ENCODE results near the gene TBC1D14. TPM values are rescaled to one million over a fixed set of nuclear protein-coding genes. Genes with fewer than 3 reads are reported as not detected.

TBC1D14 gene
- total and polyA plus RNA-seq, 2 of the 4 experiments (the other 2 are of a cell fraction), result 31.7 to 40.7 TPM

DNA sequence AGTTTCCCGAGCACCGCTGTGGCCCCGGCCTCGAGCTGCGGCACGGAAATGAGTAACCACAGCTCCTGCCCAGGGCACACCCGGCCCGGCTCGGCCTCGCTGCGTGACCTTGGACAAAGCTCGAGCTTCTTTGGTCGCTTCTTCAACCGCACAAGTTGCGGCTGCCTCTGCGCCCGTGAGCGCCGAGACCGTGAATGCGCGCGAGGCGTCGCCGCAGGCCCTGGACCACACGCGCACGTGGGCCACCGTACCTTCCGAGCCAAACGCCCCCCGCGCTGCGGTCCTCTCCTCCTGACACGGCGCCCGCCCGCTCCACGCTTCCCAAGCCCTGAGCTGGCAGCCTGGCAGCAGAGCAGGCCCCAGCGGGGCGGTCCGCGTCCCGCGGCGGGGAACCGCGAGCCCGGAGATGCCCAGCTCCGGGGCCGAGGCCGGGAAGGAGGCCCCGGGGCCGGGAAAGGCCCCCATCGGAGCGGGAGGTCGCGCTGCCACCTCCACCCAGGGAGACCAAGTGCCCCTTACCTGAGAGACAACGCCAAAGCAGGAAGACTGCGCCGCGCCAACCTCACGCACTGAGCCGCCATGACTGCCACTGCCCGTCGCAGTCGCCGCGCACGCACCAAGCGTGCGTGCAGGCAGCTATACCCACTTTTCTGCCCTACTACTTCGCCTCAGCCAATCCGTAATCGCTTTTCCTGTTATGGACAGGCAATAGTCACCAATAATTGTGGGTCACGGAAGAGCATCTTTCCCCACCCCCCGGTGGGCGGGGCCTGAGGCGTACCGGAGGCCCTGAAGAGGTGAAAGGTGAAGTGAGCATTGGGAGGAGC is 158.0 kb downstream of the TBC1D14 start, which contains the start of gene GRPEL1 (continued):
- TF ChIP-seq RCOR1 (IDR thresholded peaks at IDR 0.05; ENCODE audit: insufficient replicate concordance, low read length) (no peak), MXI1 (IDR thresholded peaks at IDR 0.05; ENCODE audit: borderline replicate concordance, low read depth, low read length) (peak; percentile 86), POLR2A (IDR thresholded peaks at IDR 0.05; ENCODE audit: low read depth, low read length) (peak; percentile 95)

- peak overlapping the region; percentile 85 for H3K27ac ChIP-seq (ENCODE audit: insufficient read depth, low read length)
- no peaks in the 10 kb centered on the region for H3K9me3 ChIP-seq (ENCODE audit: control insufficient read depth, insufficient read depth, low read length)
- ChIA-PET CTCF (interaction anchor here (0.6 to 1.5 kb wide), 4 partner anchors 25 to 159 kb away, joined by 3 to 4 read pairs (median 3); partner anchors contain the start of genes TADA2B and TBC1D14), POLR2A (ENCODE audit: unreplicated experiment) (interaction anchor here (0.6 to 1.0 kb wide), 4 partner anchors 28 to 1293 kb away, joined by 3 to 4 read pairs (median 4); no protein-coding TSS in a partner anchor)
- H3K18ac ChIP-seq (ENCODE audit: low read depth, low read length), result no peak overlapping the region
- DNase-seq (no peak), ATAC-seq (ENCODE audit: low read depth) (peak; percentile 22)
- peak overlapping the region; percentile 63; the same call in 1 of the 2 replicates for H3K23ac ChIP-seq (ENCODE audit: low read depth, low read length)
- peak overlapping the region; percentile 56 to 80; a peak in 2 of 4 replicates for H4K8ac ChIP-seq (ENCODE audit: low read depth in 2 of 2, low read length in 2 of 2)
- peaks cover 2% of the 10 kb centered on the region; the same call in 1 of the 2 replicates for H3K27me3 ChIP-seq (ENCODE audit: control insufficient read depth, insufficient read depth, low read length)
- H2AK5ac ChIP-seq (ENCODE audit: low read depth, low read length), result no peak overlapping the region
- peaks cover 7% of the 10 kb centered on the region; the same call in 1 of the 2 replicates for H3K4me1 ChIP-seq (ENCODE audit: control insufficient read depth, insufficient read depth, low read length)
- peaks cover 3% of the 10 kb centered on the region; the same call in 1 of the 2 replicates for H3K9me1 ChIP-seq (ENCODE audit: insufficient read depth, low read length)
- H3K79me1 ChIP-seq (ENCODE audit: low read depth in 1 of 2, low read length in 2 of 2), result peaks cover 17 to 39% of the 10 kb centered on the region in 2 experiments
- peak overlapping the region; percentile 73 for H3K4me2 ChIP-seq (ENCODE audit: low read depth, low read length)
- no peak overlapping the region for H2BK15ac ChIP-seq (ENCODE audit: low read depth, low read length)
- peak overlapping the region; percentile 79 for H3K9ac ChIP-seq (ENCODE audit: low read depth, low read length)
- peak overlapping the region; percentile 42 for H3K4ac ChIP-seq (ENCODE audit: low read depth, low read length)
- H3K14ac ChIP-seq (replicated peaks; ENCODE audit: low read depth, low read length), result peak overlapping the region; percentile 33
- BruUV-seq (replicated peaks), result no TSS peak
- H3K4me3 ChIP-seq (ENCODE audit: insufficient read depth, low read depth, low read length), result peak overlapping the region; percentile 74
- TF ChIP-seq, protein P1, sequence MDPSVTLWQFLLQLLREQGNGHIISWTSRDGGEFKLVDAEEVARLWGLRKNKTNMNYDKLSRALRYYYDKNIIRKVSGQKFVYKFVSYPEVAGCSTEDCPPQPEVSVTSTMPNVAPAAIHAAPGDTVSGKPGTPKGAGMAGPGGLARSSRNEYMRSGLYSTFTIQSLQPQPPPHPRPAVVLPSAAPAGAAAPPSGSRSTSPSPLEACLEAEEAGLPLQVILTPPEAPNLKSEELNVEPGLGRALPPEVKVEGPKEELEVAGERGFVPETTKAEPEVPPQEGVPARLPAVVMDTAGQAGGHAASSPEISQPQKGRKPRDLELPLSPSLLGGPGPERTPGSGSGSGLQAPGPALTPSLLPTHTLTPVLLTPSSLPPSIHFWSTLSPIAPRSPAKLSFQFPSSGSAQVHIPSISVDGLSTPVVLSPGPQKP (IDR thresholded peaks at IDR 0.05; ENCODE audit: borderline replicate concordance, low read depth, low read length), result no peak
- TF ChIP-seq POLR2A (IDR thresholded peaks at IDR 0.05; ENCODE audit: low read depth, low read length) (no peak; the same call in 1 of the 2 replicates), FOS (IDR thresholded peaks at IDR 0.05; ENCODE audit: low read depth, low read length) (no peak), USF2 (IDR thresholded peaks at IDR 0.05; ENCODE audit: low read depth, low read length) (no peak), MXI1 (IDR thresholded peaks at IDR 0.05; ENCODE audit: borderline replicate concordance, low read depth, low read length) (no peak), BHLHE40 (IDR thresholded peaks at IDR 0.05; ENCODE audit: low read depth, low read length) (no peak), CEBPB (IDR thresholded peaks at IDR 0.05; ENCODE audit: low read depth, low read length) (no peak)
- dilution Hi-C loops (cut with HindIII; ENCODE audit: low sequenced_read_pairs, unreplicated experiment) (no loop called here), intact Hi-C loops (cut with micrococcal nuclease) (loop anchor here (2.0 kb wide), 1 partner anchor 56 kb away; no protein-coding TSS in a partner anchor), in situ Hi-C loops (cut with MboI; ENCODE audit: low sequenced_read_pairs) (no loop called here)
- peaks cover 19% of the 10 kb centered on the region for H4K20me1 ChIP-seq (ENCODE audit: insufficient read depth, low read length)
- no peak overlapping the region for H4K91ac ChIP-seq (ENCODE audit: insufficient read depth, low read depth, low read length)
- peak overlapping the region; percentile 70; the same call in 1 of the 2 replicates for H3K56ac ChIP-seq (ENCODE audit: extremely low read depth, insufficient read depth, low read length)
- 0% methylated on average over 32 of the region's 50 CpGs; no CpG with 5 or more reads in 1 of the 2 experiments for WGBS, 2 experiments (ENCODE audit: extremely low coverage in 2 of 2, insufficient read length in 1 of 2)
- peaks cover 9% of the 10 kb centered on the region for H3K36me3 ChIP-seq (ENCODE audit: control insufficient read depth, insufficient read depth, low read length)
- no peak overlapping the region for H2BK5ac ChIP-seq (ENCODE audit: low read depth, low read length, poor library complexity, severe bottlenecking)
- peak overlapping the region; percentile 97 for H2AFZ ChIP-seq (replicated peaks; ENCODE audit: low read length, poor library complexity)
- H2BK20ac ChIP-seq (ENCODE audit: low read depth, low read length), result no peak overlapping the region
- H2AK9ac ChIP-seq (replicated peaks; ENCODE audit: low read depth, low read length, poor library complexity), result peak overlapping the region; percentile 99
- no peak overlapping the region for H2BK120ac ChIP-seq (ENCODE audit: low read depth, low read length)
- peak overlapping the region; percentile 33; the same call in 1 of the 2 replicates for H4K5ac ChIP-seq (ENCODE audit: low read depth, low read length)
These were observed 158.7 kb downstream of the TBC1D14 start for GRCh38 chr4:7068279-7068842.
